Neural progenitor cell (in vitro differentiated cells): ENCODE results near the gene EFCC1.

ENCODE experiments used
- EZH2 ChIP-seq: fragments of 200-600 bp; sonication (generic); IDR thresholded peaks from 2 replicates; pipeline ENCODE4 v1.6.1; 2017; ENCODE audit warnings: antibody characterized with exemption, mild to moderate bottlenecking, moderate library complexity
- TF ChIP-seq, protein P1 (sequence below): fragments of 200-600 bp; sonication (generic); IDR thresholded peaks from 2 replicates; pipeline ENCODE4 v1.5.1; 2017; ENCODE audit warnings: antibody characterized with exemption, mild to moderate bottlenecking

DNA sequence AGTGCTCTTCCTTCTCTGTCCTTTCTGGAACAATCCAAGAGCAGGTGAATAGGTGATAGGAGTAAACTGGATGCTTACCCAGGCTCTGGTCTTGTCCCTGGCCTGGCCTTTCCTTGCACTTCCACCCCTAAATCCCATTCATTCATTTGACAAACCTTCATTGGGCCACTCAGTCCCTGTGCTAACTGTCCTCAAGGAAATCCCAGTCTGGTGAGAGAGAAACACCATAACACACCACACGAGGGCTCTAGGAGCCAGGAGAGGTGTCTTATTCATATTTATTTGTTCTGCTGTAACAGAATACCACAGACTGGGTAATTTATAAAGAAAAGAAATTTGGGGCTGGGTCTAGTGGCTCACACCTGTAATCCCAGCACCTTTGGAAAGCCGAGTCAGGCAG, 22.8 kb downstream of the EFCC1 start:
- no peak for TF ChIP-seq EZH2
- TF ChIP-seq, protein P1, sequence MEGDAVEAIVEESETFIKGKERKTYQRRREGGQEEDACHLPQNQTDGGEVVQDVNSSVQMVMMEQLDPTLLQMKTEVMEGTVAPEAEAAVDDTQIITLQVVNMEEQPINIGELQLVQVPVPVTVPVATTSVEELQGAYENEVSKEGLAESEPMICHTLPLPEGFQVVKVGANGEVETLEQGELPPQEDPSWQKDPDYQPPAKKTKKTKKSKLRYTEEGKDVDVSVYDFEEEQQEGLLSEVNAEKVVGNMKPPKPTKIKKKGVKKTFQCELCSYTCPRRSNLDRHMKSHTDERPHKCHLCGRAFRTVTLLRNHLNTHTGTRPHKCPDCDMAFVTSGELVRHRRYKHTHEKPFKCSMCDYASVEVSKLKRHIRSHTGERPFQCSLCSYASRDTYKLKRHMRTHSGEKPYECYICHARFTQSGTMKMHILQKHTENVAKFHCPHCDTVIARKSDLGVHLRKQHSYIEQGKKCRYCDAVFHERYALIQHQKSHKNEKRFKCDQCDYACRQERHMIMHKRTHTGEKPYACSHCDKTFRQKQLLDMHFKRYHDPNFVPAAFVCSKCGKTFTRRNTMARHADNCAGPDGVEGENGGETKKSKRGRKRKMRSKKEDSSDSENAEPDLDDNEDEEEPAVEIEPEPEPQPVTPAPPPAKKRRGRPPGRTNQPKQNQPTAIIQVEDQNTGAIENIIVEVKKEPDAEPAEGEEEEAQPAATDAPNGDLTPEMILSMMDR = no peak
